ENCODE results near the gene GJA3.
"Not testable (repeated sequence)": the region's sequence is repeated elsewhere in the genome, so short reads cannot be mapped to it uniquely, and the experiment has no call there.

GJA3 gene

DNA sequence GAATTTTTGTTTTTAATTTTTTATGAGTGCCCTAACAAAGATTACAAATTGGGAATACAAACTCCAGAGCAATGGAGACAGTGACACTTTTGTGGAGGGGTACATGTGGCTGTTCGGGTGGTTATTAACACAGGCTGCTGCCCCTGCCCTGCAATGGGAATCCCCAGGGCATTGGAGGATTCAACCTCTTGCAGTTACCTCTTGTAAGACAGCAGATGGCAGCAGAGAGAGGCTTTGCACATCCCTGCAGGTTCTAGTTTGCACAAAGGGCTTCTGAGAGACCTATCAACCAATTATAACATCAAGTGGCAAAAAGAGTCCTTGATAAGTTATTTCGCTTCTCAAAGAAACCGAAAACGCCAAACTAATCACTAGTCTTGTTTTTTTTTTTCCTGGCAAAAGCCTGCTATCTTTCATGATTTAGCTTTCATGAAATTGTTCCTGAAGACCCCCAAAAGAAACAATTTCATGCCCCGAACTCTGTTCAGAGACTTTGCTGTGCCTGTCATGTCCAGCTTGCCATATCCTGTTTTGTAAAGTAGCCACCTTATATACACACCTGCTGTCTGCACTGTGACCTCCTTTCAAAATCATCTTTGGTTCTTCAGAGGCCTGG is 21.5 kb upstream of the GJA3 start:
- DNase-seq (ENCODE audit: low spot score): peak; percentile 71

DNA sequence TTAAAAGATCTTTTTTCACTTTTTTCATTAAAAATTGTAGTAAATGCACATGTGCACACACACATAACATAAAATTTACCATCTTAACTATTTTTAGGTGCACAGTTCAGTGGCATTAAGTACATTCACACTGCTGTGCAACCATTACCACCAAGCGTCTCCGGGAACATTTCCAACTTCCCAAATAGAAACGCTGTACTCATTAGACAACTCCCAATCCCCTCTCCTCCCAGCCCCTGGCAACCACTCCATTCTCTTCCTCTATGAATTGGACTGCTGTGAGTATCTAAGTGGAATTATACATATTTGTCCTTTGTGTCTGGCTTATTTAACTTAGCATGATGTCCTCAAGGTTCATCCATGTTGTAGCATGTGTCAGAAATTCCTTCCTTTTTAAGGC is 20.3 kb upstream of the GJA3 start:
- no peak for DNase-seq (ENCODE audit: low spot score)

DNA sequence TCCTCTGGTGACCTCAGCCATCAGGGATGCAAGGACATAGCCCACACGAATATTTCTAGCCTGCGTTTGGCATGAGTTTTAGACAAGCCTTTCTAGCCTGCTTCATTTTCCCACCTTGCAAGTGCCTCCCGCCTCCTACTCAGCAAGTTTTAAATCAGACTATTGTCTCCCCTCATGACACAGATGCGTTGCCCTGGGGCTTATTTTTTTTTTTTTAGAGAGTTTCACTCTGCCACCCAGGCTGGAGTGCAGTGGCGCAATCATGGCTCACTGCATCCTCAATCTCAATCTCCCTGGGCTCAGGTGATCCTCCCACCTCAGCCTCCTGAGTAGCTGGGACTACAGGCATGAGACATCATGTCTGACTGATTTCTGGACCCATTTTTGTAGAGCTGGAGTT is 17.3 kb upstream of the GJA3 start:
- no peak for DNase-seq (ENCODE audit: low spot score)

DNA sequence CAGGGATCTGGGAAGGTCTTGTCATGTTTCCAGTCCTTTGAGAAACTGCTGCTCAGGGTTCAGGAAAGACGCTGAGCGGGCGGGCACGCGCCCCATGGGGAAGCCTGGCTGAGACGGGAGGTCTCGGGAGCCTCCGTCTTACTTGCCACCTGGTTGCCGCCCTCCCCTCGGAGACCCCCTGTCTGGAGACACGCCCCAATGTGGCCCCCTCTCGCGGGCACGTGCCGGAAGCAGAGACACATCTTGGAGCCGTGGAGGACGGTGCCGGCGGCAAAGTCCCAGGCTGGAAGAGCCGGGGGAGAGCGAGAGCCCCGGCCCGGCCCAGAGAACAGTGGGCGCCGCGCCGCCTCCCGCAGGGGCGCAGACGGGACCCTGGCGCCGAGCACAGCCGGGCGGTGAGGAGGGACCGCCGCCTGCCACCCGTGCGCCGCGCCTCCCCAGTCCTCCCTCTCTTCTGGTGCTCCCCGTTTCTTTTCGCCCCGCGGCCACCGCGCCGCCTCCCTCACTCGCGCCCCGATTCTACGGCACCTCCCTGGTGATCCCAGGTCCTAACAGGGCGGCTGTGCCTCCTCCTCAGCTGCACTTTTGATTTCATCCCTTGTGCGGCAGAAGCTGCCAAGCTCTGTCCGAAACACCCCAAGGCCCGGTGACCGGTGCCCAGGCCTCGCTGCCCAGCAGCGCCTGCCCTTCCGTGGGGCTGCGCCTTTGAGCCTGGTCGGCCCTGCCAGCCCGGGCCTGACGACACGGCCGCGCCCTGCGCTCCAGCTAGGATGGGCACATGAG is 16.4 kb upstream of the GJA3 start:
- DNase-seq (ENCODE audit: low spot score): no peak

DNA sequence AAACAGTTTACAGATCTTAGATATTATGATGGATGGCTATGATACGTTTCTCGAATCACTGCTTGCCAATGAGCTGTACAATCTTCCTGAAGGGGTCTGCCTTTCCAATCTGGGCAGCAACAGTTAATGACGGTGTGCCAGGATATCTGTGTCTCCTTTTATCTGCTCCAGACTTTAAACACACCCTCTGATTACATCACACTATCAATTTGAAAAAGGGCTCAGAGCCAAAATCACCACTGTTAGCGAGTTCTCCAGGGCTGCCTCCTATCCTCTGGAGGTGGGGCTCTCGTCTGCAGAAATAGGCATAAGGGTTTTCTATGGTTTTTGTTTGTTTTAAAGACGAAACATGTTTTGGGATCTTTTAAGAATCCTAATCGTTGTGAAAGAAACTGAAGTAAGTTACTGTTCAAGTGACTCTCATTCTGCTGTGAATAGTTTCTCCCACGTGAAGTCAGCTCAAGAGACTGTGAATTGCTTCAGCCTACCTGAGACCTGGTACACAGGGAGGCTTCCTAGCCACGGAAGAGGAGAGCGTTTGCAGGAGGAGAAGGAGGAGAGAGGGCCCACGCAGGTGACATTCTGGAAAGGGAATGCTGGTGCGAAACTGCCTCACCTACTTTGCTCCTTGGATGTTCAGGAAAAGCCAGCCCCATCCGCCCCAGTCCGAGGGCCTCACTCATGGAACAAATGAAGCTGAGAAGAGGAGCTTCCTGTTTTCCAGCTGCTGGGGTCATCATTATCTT is 15.2 kb upstream of the GJA3 start:
- no peak for DNase-seq (ENCODE audit: low spot score)

DNA sequence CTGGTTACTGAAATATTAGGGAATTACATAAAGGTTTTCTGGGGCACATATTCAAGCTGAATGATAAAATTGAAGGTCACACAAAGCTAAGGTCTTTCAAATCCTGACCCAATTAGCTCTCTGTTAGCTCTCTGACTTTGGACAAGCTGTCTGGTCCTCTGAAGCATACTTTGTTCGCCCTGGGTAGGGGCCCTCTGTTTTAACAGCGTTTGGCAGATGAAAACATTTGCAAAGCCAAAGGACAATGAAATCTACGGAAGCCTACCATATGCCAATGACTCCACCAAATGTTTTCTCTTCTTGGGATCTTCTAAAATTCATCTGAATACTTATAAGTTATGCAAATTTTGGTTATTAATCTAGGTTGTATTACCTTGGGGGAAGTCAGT is 14.5 kb upstream of the GJA3 start:
- DNase-seq (ENCODE audit: low spot score): no peak

DNA sequence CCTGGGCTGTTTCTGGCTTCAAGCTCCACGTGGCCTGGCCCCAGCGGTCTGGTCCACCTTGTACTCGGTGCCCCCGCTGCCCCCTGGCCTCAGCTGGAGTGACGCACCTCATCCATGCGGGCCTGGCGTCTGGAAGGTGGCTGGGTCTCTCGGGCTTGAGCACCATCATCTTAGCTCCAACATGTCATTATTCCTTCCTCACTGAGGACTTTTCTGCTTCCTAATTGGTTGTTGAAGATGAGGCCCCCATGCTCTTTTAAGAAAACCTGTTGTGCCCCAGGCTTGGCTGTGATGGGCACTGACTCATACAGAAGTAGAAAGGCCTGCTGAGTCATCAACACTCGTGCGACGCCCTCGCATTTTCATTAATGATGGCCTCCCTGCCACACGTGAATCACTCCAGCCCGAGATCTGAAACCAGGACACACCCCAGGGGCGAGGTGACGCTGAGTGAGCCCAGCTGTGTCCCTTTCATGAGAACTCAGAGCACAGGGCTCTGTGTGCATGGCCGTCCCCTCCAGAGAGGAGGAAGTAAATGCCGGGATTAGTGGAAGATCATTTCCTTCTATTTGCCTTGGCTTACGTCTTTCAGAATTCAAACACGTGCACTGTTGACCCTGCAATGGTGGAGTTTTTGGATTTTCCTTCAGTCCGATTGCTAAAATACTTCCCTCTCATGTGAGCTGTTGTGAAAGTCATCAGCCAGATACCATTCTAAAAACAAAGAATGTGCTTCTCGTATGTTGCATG is 14.0 kb upstream of the GJA3 start:
- DNase-seq (ENCODE audit: low spot score): no peak

DNA sequence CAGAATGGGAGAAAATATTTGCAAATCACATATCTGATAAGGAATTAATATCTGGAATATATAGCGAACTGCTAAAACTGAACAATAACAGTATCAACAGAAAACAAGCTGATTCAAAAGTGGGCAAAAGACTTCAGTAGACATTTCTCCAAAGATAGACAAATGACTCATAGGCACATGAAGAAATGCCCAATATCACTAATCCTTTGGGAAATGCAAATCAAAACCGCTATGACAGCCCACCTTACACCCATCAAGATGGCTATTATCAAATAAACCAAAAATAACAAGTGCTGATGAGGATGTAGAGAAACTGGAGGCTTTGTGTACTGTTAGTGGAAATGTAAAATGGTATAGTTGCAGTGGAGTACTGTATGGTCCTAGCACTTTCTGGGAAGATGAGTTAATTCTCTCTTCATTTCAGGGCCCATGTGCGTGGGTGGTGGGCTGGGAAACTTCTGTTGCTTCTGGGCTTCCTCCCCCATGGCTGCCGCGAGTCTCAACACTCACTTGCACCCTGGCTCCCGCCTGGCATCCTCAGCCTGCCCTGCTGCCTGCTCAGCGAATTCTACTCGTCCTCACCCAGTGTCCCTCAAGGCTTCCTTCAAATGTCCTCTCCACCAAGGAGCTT is 12.4 kb upstream of the GJA3 start:
- no peak for DNase-seq (ENCODE audit: low spot score)

DNA sequence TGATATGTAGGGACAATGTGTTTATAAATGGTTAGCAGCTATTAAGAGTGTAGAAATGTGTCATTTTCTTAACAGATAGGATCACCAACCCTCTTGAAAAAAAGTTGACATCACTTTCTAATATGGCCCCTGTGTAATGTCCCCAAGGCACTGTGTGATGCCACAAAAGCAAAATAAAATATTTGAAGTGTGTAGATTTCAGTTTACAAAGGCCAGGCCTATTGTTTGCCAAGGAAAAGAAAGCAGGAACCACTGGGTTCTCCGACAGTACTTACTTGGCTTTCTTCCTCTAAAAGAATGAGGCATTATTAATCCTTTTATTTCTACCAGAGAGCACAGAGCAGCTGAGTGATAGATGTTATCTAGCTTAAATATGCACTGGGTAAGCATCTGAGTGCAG is 10.5 kb upstream of the GJA3 start:
- no peak for DNase-seq (ENCODE audit: low spot score)

DNA sequence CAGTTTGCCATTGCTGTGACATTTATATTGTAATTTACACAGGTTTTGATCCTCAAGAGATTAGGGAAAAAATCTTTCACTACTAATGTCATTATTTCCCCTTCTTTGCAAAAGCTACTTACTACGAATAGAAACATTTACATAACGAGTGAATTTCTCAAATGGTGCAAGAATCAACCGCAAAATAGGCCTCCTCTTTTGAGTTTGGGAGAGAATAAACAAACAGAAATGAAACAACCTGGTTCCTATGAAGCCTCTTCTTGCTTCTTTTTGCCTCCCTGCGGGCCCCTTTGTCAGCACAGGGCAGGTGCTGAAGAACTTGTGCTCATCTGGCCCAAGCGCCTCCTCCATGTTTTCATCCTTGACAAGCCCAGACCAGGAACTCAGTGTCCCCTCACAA is 10.1 kb upstream of the GJA3 start:
- no peak for DNase-seq (ENCODE audit: low spot score)

DNA sequence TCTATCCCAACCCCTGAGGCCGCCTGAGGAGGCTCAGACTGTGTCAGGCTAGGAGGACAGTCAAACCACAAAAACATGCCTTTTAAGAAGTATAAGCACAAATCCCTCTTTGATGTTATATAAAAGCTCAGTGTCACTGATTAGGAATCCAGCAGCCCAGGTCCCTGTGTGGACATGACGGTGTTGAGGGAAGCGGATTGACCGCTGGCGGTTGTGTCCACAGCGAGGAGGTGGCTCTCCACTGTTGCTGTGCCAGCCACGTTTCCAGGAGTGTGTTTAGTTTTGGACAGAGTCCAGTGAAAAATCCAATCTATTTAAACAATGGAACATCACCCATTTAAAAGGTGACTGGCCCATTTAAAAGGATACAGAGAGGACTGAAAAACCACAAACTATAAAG is 7.5 kb upstream of the GJA3 start:
- no peak for DNase-seq (ENCODE audit: low spot score)

DNA sequence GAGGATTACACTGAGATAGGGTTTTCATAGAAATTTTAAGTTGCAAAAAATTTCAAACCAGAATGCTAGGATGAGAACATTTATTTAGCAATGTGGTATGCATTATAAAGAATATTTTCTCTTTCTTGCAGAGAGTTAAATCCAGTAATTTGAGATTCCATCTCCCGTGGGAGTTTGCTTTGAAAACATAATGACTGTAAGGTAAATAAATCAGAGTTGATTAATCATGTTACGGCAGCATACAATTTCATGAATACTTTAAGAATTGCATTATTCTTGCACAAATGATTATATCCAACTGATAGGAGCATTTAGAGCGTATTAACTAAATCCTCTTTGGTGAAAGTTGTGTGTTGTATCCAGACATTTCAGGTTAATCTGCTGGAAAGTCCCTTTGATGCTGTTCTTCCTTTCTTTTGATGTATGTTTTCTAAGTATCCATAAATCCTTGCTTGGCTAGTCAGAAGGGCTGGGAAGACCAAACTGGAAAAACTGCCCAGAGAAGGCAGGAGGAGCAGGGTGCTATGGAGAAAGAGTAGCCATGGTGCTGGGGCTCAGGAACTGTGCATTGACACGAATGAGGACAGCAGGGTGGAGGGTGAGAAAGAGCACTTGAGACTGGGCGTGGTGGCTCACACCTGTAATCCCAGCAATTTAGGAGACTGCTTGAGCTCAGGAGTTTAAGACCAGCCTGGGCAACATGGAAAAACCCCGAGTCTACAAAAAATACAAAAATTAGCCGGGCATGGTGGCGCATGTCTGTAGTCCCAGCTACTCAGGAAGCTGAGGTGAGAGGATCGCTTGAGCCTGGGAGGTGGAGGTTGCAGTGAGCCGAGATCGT is 4.8 kb upstream of the GJA3 start:
- no peak for DNase-seq (ENCODE audit: low spot score)

DNA sequence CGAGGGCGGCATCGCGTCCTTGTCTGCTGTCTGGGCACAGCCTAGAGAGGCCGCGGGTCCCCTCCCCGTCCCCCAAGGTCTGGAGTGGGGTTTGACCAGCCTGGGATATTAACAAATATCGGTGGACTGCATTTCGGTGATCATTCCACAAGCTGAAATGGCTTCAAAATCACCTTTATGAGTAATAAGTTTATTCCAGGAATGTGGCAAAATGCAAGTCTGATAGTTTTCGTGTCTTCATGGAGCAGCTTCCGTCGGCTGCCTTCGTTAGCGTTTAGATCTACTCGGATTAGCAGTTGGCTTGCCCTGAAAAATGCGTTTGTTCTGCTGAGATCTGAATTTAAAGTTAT is 1.1 kb upstream of the GJA3 start:
- DNase-seq (ENCODE audit: low spot score): no peak

DNA sequence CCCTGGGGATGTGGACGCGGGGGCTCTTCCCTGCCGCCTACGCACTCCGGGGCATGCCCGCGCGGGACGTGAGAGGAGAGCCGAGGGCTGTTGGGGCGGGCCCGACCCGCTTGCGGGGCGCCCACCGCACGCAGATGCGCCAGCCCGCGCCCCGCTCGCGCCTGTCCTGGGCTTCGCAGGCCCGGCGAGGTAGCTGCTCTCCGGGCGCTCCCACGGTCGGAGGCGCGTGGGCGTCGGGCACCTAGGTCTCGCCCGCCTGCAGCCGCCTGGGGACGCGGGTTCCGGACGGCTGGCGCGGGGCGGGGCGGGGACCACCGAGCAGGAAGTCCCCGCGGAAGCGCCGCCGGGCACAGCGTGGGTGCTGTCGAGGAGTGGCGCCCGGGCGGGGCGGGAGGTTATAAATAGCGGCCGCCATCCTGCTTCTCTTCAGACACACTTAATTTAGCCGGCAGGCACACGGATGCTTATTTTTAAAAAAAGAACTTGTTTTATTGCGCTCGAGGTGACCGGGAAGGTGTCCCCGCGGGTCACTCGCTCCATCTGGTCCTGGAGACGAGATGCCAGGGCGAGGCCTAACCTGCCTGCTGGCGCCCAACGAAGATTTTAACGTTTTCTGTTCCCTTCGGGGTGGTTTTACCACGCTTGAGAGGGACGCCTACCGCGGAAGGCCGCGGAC is 561 bp upstream of the GJA3 start:
- DNase-seq (ENCODE audit: low spot score): no peak

DNA sequence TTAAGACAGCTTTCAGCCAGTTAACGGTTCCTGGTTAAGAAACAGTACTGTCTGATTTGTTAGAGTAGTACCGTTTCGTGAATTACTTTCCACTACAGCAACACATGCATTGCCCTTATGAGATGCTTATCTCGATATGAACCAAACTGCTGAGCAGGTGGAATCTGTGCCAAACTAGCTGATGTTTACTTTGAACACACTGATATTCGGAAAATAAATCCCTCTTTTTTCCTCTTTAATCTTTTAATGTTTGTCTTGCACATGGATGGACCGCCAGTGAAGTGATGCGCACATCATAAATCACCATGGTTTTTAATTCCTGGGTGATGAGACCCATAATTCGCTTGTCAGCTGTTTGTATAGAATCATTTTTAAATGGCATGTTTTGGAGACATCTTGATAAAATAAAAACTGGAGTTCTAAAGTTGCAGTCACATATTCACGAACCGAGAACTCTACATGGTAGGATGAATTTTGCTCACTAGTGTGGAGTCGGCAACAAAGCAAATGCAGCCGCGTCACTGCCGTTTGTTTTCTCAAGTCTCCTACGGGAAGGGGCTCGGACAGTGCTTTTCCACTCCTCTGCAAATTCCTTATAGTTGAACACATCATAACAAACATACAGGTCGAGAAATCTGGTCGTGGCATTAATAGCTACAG is 1.1 kb downstream of the GJA3 start:
- DNase-seq (ENCODE audit: low spot score): no peak

DNA sequence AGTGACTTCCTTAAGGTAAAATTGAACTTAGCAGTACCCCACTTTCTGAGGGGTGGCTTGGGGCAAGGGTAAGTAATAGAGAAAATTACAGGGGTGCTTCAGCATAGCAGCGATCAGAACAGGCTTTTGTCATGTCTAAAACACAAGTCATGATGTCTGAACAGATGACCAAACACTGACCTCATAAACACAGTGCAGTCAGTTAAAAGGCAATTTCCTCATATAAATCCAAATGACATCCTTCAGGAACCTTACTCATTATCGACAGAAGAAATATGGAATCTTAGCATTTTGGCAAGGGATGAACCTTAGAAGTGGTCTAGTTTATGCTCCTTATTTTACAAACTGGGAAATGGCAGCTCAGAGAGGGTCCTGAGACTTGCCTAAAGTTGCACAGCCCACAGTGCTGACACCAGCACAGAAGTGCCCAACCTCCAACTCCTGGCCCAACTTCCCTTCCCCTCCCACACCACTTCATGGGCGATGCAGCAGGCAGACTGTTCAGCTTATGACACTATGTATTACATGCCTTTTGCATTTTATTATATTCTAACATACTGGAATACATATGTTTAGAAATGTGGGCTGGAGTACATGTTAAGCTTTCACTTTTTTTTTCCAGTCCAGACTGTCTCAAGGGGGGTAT is 3.6 kb downstream of the GJA3 start:
- no peak for DNase-seq (ENCODE audit: low spot score)

DNA sequence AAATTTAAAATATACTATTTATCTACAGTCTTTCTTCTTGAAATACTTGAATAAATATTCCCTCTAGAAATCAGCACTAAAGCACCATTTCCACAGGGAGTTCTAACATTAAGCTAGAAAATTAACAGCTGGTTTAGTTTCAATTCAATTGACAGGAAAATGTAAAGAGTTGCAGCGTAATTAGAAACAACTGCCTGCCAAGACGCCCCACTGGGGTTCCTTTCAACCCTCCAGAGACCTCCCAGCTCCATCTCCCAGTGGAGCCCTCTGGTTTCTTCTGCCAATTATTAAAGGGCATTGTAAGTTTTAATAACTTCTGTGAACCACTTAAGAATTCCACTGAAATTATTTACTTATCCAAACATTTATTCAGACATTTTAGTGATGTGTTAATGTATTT is 4.2 kb downstream of the GJA3 start:
- DNase-seq (ENCODE audit: low spot score): no peak

DNA sequence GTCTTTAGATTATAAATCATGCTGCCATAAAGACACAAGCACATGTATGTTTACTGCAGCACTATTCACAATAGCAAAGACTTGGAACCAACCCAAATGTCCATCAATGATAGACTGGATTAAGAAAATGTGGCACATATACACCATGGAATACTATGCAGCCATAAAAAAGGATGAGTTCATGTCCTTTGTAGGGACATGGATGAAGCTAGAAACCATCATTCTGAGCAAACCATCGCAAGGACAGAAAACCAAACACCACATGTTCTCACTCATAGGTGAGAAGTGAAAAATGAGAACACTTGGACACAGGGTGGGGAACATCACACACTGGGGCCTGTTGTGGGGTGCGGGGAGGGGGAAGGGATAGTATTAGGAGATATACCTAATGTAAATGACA is 7.6 kb downstream of the GJA3 start:
- DNase-seq (ENCODE audit: low spot score): not testable (repeated sequence)

DNA sequence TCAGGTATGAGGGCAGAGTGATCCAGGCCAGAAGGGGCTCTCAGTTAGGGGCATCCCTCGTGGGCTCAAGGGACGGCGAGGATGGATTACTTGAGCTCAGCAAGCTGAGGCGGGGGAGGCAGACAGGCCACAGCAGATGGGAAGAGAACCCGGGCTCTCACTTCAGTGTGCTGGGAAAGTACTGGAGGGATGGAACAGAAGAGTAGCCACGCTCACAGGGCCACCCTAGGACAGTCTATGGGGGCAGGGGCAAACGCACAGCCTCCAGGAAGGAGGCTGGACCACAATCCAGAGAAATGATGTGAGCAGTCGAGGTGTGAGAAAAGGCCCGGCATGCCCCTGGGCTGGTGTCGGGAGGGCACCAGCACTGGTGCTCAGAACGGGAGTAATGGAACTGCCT is 9.2 kb downstream of the GJA3 start:
- DNase-seq (ENCODE audit: low spot score): no peak

DNA sequence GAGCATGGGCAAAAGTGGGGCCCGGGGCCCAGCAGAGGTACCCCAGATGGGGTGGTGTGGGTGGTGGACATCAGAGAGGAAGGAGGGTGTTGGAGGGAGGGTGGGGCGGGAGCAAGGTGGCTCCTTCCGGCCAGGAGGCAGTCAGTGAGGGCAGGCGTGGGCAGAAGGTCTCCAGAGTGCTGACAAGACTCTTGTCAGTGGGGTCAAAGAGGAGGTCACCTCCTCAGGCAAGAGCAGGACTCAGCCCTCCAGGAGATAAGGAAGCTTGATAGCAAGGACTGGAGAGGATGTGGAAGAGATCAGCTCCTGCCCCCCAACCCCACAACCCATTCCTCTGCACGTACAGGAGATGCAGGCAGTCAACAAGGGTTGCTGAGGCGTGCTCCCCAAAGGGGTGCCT is 9.8 kb downstream of the GJA3 start:
- no peak for DNase-seq (ENCODE audit: low spot score)

Data from globus pallidus (tissue), 1 donor.